Keratinocyte (primary cell): ENCODE data around the gene AFDN. TPM values are rescaled to one million over a fixed set of nuclear protein-coding genes. Genes with fewer than 3 reads are reported as not detected.
A peak's percentile ranks its signal among the peaks of the same experiment; 100 is the strongest.

Experiments
- DNase-seq: peaks from one replicate; pipeline ENCODE4 v3.0.0-alpha.2; 2011; ENCODE audit warnings: low read depth, missing footprints, low spot score
- FAIRE-seq: peaks from 2 replicates; lab custom pipeline; 2011; peaks lifted over from hg19 to GRCh38; lab: Jason Lieb, UNC
- H2AFZ ChIP-seq: 2 replicates; pipeline ENCODE4 v1.6.0; 2012; ENCODE audit warnings: low read length, control low read depth, inconsistent platforms; ENCODE audit not compliant: control insufficient read depth
- H3K27ac ChIP-seq: 2 replicates; pipeline ENCODE4 v1.5.1; 2011; ENCODE audit warnings: low read length; ENCODE audit not compliant: control insufficient read depth, insufficient read depth
- H3K27me3 ChIP-seq: 3 replicates; pipeline ENCODE4 v1.6.0; 2011; ENCODE audit warnings: low read length; ENCODE audit not compliant: control insufficient read depth, insufficient read depth; ENCODE audit errors: extremely low read depth
- H3K36me3 ChIP-seq, 2 experiments: 2 replicates in 1 of 2; 3 replicates in 1 of 2; pipeline ENCODE4 v1.5.1; 2011; ENCODE audit warnings: low read length in 2 of 2, mild to moderate bottlenecking in 1 of 2; ENCODE audit not compliant: control insufficient read depth in 2 of 2, insufficient read depth in 2 of 2; ENCODE audit errors: extremely low read depth in 1 of 2
- H3K4me1 ChIP-seq: 3 replicates; pipeline ENCODE4 v1.5.1; 2011; ENCODE audit warnings: low read length; ENCODE audit not compliant: control insufficient read depth, insufficient read depth; ENCODE audit errors: extremely low read depth
- H3K4me2 ChIP-seq: 3 replicates; pipeline ENCODE4 v1.6.0; 2011; ENCODE audit warnings: low read depth, low read length; ENCODE audit not compliant: control insufficient read depth, insufficient read depth; ENCODE audit errors: extremely low read depth
- H3K4me3 ChIP-seq, 3 experiments: fragments of 200-600 bp in 1 of 3; sonication (generic) in 1 of 3; 2 replicates in 2 of 3; 3 replicates in 1 of 3; pipeline ENCODE4 v1.5.1; 2011 to 2016; ENCODE audit warnings: low read length in 3 of 3, mild to moderate bottlenecking in 3 of 3, control low read depth in 2 of 3, inconsistent platforms in 1 of 3, low read depth in 1 of 3, mixed read lengths in 1 of 3, mixed run types in 1 of 3, moderate library complexity in 1 of 3; ENCODE audit not compliant: control insufficient read depth in 2 of 3, insufficient read depth in 2 of 3; ENCODE audit errors: extremely low read depth in 1 of 3
- H3K79me2 ChIP-seq: 2 replicates; pipeline ENCODE4 v1.6.0; 2012; ENCODE audit warnings: low read length; ENCODE audit not compliant: control insufficient read depth, insufficient read depth
- H3K9ac ChIP-seq: 3 replicates; pipeline ENCODE4 v1.6.0; 2011; ENCODE audit warnings: low read length; ENCODE audit not compliant: control insufficient read depth, insufficient read depth; ENCODE audit errors: extremely low read depth
- H3K9me1 ChIP-seq: 3 replicates; pipeline ENCODE4 v1.6.0; 2011; ENCODE audit warnings: low read length; ENCODE audit not compliant: control insufficient read depth, insufficient read depth; ENCODE audit errors: extremely low read depth
- H3K9me3 ChIP-seq: 2 replicates; pipeline ENCODE4 v1.5.1; 2012; ENCODE audit warnings: low read depth, low read length; ENCODE audit not compliant: control insufficient read depth
- H4K20me1 ChIP-seq: 3 replicates; pipeline ENCODE4 v1.6.0; 2011; ENCODE audit warnings: low read length; ENCODE audit not compliant: control insufficient read depth, insufficient read depth; ENCODE audit errors: extremely low read depth
- EZH2 ChIP-seq: IDR thresholded peaks from one replicate; pipeline ENCODE4 v1.6.1; 2012; ENCODE audit warnings: inconsistent platforms, mild to moderate bottlenecking, low read length, moderate library complexity
- dilution Hi-C: fragments of 300-500 bp; cut with MboI; formaldehyde crosslinking; loops from one replicate; pipeline ENCODE4 v1.7.0; 2020; ENCODE audit warnings: low sequenced_read_pairs; ENCODE audit not compliant: extremely low pct_ligation_motif_present
- polyA plus RNA-seq, 5 experiments: library from polyadenylated mRNA; depleted of rRNA in 3 of 5; stranded (reverse) in 3 of 5; stranded (forward) in 1 of 5; unstranded in 1 of 5; fragments of >200 nt; gene quantifications; 1 replicate in 1 of 5; 2 replicates in 3 of 5; 3 replicates in 1 of 5; pipeline versions ENCODE4 v1.2.1 to v1.2.3, GENCODE V29; 2011 to 2012; ENCODE audit warnings: missing spikeins in 2 of 5, low read depth in 1 of 5, low replicate concordance in 1 of 5
- TF ChIP-seq, protein P1 (sequence below), 3 experiments: IDR thresholded peaks in 1 of 3; conservative IDR thresholded peaks in 1 of 3; optimal IDR thresholded peaks in 1 of 3; 2 replicates in 2 of 3; 3 replicates in 1 of 3; pipeline versions ENCODE3 to v1.5.1; 2011; ENCODE audit warnings: low read length in 3 of 3, mild to moderate bottlenecking in 3 of 3, moderate library complexity in 2 of 3, control low read depth in 1 of 3, inconsistent platforms in 1 of 3; ENCODE audit not compliant: insufficient read depth in 2 of 3; ENCODE audit errors: extremely low read depth in 1 of 3

Gene AFDN
- polyA plus RNA-seq, 1 donor (not counting 4 experiments of a cell fraction or from before 2014, with no cell fraction given): 46.5 TPM

DNA sequence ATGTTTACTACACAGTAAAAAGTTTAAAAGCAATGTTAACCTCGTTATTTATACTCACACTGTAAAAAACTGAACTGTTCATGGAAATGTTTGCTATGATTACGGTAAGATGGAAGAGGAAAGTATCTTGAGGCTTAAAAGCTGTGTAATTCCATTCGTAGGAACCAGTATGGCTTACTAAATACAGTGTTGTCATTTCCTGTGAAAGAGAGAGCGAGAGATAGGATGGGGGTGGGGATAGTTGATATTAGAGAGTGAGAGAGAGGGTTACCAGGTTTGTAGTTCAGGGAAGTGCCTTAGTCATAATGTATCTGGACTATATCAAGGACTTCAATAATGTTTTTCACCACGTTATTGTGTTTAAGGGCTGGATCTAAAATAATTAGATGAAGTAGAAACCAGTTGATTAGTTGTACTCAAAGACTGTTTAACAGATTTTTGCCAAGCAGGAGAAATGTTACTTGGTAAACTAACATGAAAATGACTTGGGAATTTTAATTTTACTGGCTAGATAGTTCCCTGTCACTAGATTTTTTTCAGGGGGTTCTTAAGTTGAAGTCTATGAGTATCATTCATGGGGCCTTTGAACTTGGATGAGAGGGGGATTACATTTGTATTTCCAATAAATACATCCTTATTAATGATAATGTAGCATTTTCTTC, 30.4 kb downstream of the AFDN start:
- no peak overlapping the region for H3K9ac ChIP-seq
- no peaks in the 10 kb centered on the region for H3K36me3 ChIP-seq
- no peaks in the 10 kb centered on the region for H3K27me3 ChIP-seq
- H3K4me1 ChIP-seq: peaks cover 31% of the 10 kb centered on the region
- H3K9me3 ChIP-seq: no peaks in the 10 kb centered on the region
- H3K4me3 ChIP-seq: no peak overlapping the region
- H4K20me1 ChIP-seq: peaks cover 3% of the 10 kb centered on the region
- H3K27ac ChIP-seq: no peak overlapping the region
- no peak for TF ChIP-seq EZH2
- TF ChIP-seq, protein P1, sequence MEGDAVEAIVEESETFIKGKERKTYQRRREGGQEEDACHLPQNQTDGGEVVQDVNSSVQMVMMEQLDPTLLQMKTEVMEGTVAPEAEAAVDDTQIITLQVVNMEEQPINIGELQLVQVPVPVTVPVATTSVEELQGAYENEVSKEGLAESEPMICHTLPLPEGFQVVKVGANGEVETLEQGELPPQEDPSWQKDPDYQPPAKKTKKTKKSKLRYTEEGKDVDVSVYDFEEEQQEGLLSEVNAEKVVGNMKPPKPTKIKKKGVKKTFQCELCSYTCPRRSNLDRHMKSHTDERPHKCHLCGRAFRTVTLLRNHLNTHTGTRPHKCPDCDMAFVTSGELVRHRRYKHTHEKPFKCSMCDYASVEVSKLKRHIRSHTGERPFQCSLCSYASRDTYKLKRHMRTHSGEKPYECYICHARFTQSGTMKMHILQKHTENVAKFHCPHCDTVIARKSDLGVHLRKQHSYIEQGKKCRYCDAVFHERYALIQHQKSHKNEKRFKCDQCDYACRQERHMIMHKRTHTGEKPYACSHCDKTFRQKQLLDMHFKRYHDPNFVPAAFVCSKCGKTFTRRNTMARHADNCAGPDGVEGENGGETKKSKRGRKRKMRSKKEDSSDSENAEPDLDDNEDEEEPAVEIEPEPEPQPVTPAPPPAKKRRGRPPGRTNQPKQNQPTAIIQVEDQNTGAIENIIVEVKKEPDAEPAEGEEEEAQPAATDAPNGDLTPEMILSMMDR (optimal IDR thresholded peaks at IDR 0.05 in 1 of 3, IDR thresholded peaks at IDR 0.05 in 1 of 3, conservative IDR thresholded peaks at IDR 0.05 in 1 of 3; ENCODE audit: extremely low read depth in 1 of 3, insufficient read depth in 2 of 3, low read length in 3 of 3): no peak
- peak overlapping the region; percentile 1 for H3K4me2 ChIP-seq
- peaks cover 96% of the 10 kb centered on the region for H3K79me2 ChIP-seq
- no peak overlapping the region for H2AFZ ChIP-seq
- dilution Hi-C loops: no loop called here
- peak; percentile 9 for FAIRE-seq
- no peaks in the 10 kb centered on the region for H3K9me1 ChIP-seq
- no peak for DNase-seq

DNA sequence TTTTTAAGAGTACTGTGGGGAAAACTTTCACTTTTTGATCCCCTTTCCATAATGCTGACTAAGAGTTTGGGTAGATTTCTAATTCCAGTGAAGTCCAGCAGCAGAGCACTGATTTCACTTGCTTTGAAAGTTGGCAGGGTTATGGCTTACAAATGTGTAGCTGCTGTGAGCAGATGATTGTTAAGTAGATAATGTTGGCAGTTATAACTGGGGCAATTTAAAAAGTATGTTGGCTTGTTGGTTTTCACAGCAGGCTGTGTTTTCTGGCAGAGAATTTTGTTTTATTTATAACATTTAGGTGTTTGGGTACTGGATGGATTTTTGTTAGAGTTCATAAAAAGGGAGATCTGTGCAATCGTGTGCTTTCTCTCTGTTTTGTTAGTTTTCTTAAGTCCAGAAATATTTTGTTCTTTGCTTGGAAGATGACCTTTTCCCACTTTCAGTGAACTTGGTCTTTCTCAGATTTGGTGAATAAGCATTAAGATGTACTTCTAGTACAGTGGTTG, 31.4 kb downstream of the AFDN start:
- Histone ChIP-seq H3K27ac (no peak overlapping the region), H3K4me3 (no peak overlapping the region), H3K79me2 (peaks cover 95% of the 10 kb centered on the region), H3K36me3 (no peaks in the 10 kb centered on the region), H3K9me3 (no peaks in the 10 kb centered on the region), H3K27me3 (no peaks in the 10 kb centered on the region), H2AFZ (no peak overlapping the region), H3K4me2 (peak overlapping the region; percentile 20), H3K9ac (no peak overlapping the region), H3K9me1 (no peaks in the 10 kb centered on the region), H4K20me1 (peaks cover 3% of the 10 kb centered on the region), H3K4me1 (peaks cover 31% of the 10 kb centered on the region)
- TF ChIP-seq EZH2: no peak
- TF ChIP-seq, protein P1 (optimal IDR thresholded peaks at IDR 0.05 in 1 of 3, IDR thresholded peaks at IDR 0.05 in 1 of 3, conservative IDR thresholded peaks at IDR 0.05 in 1 of 3; ENCODE audit: extremely low read depth in 1 of 3, insufficient read depth in 2 of 3, low read length in 3 of 3): no peak
- DNase-seq: no peak
- dilution Hi-C loops: no loop called here
- no peak for FAIRE-seq
